GM12864 (cell line): Measurements from ENCODE around the gene USP9X.
A peak's percentile ranks its signal among the peaks of the same experiment; 100 is the strongest.
"Not testable (repeated sequence)": the region's sequence is repeated elsewhere in the genome, so short reads cannot be mapped to it uniquely, and the experiment has no call there.

Experiments used
- DNase-seq: peaks from one replicate; pipeline ENCODE4 v3.0.0-alpha.2; 2011; ENCODE audit warnings: low read depth
- H3K4me3 ChIP-seq: 2 replicates; pipeline ENCODE4 v1.5.1; 2011; ENCODE audit warnings: mild to moderate bottlenecking, low read depth, low read length, control low read depth
- CTCF ChIP-seq: IDR thresholded peaks from 2 replicates; pipeline ENCODE4 v1.5.1; 2011; ENCODE audit warnings: low read depth, mild to moderate bottlenecking, moderate library complexity, low read length, control low read depth, inconsistent platforms; ENCODE audit errors: missing control alignments

USP9X gene

DNA sequence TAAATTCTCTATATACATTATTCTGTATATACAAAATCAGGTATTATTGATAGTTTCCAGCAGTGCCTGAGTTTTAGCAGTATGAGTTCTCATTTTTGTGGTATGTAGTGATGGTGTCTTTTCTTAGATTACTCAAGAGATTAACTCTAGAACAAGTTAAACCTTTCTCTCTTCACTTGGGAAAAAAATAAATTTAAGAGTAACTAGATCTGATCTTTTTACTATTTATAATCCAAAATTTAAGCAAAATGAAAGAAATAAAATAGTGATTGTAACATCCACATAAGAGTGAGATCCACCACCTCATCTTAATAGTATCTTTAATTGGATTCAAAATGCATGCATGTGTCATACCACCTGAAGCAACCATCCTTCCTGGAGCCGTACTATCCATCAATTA is 124.6 kb downstream of the USP9X start:
- H3K4me3 ChIP-seq = no peak overlapping the region
- no peak for DNase-seq
- no peak for TF ChIP-seq CTCF

- H3K4me3 ChIP-seq = no peak overlapping the region
- no peak for DNase-seq
- TF ChIP-seq CTCF = no peak
Observed at GRCh38 chrX:41224605-41225004, 139.4 kb downstream of the USP9X start.

- no peak for TF ChIP-seq CTCF
- H3K4me3 ChIP-seq = no peak overlapping the region
- no peak for DNase-seq
Observed at GRCh38 chrX:41233988-41234387, 148.7 kb downstream of the USP9X start.

GRCh38 chrX:41234471-41234870 is 149.2 kb downstream of the USP9X start:
- not testable (repeated sequence) for H3K4me3 ChIP-seq, DNase-seq

GRCh38 chrX:41234962-41235361 is 149.7 kb downstream of the USP9X start:
- H3K4me3 ChIP-seq = no peak overlapping the region
- DNase-seq = peak; percentile 13
- TF ChIP-seq CTCF = no peak

DNA sequence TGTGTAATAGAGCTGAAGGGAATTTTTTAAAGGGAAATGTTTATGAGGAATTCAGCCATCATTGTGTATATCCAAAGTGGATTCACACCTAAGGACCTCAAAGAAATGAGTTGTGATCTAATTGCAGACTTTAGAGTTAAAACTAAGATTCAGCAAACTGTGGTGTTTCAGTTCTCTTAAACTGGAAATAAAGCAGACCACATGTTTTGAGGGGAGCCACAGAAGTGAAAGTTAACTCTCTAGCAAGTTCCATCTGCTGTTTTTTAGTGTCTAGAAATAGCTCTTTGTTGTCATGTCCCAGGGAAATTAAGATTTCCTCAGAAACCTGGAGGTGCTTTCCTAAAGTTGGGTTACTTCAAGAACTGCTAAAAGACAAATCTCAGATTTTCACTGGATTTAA is 151.4 kb downstream of the USP9X start:
- TF ChIP-seq CTCF = no peak

GRCh38 chrX:41240509-41240908 is 155.3 kb downstream of the USP9X start:
- no peak for TF ChIP-seq CTCF
- H3K4me3 ChIP-seq = no peak overlapping the region
- no peak for DNase-seq

More for the DNA sequence above, 151.4 kb downstream of the USP9X start:
- peak; percentile 33 for DNase-seq
- no peak overlapping the region for H3K4me3 ChIP-seq

GRCh38 chrX:41241962-41242361 is 156.7 kb downstream of the USP9X start:
- DNase-seq = no peak
- H3K4me3 ChIP-seq = no peak overlapping the region
- TF ChIP-seq CTCF = no peak
